ENCODE data around the gene CINP.
"Not testable (repeated sequence)": the region's sequence is repeated elsewhere in the genome, so short reads cannot be mapped to it uniquely, and the experiment has no call there.

CINP gene

DNA sequence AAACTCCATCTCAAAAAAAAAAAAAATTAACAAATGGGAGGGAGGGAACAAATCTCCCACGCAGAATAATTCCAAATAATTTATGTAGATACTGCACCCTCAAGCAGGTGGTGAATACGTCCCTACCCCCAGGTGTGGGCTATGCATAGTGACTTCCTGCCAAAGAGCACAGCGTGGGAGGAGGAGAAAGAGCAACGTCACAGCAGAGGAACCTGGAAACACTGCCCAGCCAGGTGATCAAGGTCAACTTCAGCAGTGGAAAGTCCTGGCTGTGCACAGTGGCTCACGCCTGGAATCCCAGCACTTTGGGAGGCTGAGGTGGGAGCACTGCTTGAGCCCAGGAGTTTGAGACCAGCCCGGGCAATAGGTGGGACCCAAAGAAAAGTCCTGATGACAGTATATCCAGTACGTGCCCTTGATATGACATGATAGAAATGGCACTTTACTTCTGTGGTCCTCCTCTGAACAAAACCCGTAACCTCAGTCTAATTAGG lies 9.5 kb downstream of the CINP start:
- FAIRE-seq (no peak), DNase-seq (ENCODE audit: low spot score) (no peak)

GRCh38 chr14:102352213-102352612 lies 10.5 kb downstream of the CINP start:
- FAIRE-seq (no peak), DNase-seq (ENCODE audit: low spot score) (no peak)

GRCh38 chr14:102351593-102351992 lies 11.1 kb downstream of the CINP start:
- DNase-seq (ENCODE audit: low spot score); FAIRE-seq: not testable (repeated sequence)

DNA sequence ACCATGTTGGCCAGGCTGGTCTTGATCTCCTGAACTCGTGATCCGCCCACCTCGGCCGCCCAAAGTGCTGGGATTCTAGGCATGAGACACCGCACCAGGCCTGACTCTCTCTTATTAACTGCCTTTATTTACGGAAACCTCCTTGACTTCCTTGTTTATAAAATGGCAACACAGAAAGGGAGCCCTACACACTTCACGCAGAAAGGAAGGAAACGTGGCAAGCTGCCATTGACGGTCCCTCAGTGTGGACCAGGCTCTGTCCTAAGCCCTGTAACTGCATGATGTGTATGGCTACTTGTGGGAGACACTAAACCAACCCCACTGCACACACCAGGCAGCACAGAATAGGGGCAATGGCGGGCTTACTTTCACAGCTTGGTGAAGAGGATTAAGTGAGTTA lies 11.7 kb downstream of the CINP start:
- FAIRE-seq (no peak), DNase-seq (ENCODE audit: low spot score) (no peak)

DNA sequence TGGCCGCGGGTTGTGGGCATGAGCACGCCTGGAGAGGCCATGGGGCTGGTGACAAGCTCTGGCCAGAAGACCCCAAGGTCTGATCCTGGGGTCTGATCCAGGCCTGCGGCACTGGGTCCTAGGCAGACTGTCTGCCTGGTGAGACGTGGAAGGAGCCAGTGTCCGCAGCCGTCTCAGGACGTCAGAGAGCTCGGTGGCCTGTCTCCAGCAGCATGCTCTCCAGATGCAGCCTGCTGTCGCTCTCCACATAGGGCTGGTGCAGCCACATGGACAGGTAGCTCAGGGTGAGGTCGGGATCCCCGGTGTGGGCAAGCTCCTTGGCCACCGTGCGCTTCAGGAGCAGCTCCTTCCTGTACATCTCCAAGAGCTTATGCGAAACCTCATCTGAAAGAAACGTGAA lies 14.3 kb downstream of the CINP start:
- DNase-seq (ENCODE audit: low spot score) (no peak), FAIRE-seq (no peak)

- FAIRE-seq (no peak), DNase-seq (ENCODE audit: low spot score) (no peak)
Measured at GRCh38 chr14:102346645-102347044, 16.0 kb downstream of the CINP start.

DNA sequence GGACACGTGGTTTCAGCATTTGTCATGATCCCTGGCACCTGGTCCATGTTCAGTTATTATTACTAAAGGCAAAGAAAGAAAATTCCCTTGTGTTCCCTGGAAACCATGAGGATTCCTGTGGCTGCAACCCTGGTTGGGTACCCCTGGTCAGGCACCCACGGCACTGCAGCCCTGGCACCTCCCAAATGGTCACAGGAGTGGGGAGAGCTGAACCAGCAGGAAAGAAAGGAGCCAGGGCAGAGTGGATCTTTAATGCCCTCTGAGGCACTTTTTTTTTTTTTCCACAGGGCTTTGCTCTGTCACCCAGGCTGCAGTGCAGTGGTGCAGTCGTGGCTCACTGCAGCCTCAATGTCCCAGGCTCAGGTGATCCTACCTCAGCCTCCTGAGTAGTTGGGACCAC lies 17.5 kb downstream of the CINP start:
- DNase-seq (ENCODE audit: low spot score) (no peak), FAIRE-seq (no peak)

- DNase-seq (ENCODE audit: low spot score): no peak
- FAIRE-seq: no peak
Measured at GRCh38 chr14:102344485-102344884, 18.2 kb downstream of the CINP start.

GRCh38 chr14:102344084-102344483 lies 18.6 kb downstream of the CINP start:
- no peak for FAIRE-seq
- DNase-seq (ENCODE audit: low spot score): no peak

- FAIRE-seq: no peak
Measured at GRCh38 chr14:102342238-102342637, 20.5 kb downstream of the CINP start.

GRCh38 chr14:102341566-102341965 lies 21.1 kb downstream of the CINP start:
- DNase-seq (ENCODE audit: low spot score) (no peak), FAIRE-seq (no peak)

More at GRCh38 chr14:102342238-102342637, 20.5 kb downstream of the CINP start:
- DNase-seq (ENCODE audit: low spot score): no peak

DNA sequence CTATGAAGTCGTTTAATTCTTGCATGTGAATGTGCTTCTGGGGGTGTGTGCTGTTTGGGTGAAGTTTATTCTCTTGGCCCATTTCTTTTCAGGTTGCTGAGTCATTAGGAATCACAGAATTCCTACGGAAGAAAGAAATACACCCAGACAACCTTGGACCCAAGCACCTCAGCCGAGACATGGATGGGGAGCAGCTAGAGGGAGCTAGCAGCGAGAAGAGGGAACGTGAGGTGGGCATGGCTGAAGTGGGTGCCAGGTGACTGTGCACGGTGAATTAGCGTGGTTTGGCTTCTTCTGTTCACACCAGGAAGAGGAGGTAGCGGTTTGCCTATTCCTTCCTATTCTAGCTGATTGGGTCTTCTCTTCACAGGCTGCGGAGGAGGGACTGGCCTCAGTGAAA lies 24.0 kb downstream of the CINP start:
- DNase-seq (ENCODE audit: low spot score) (no peak), FAIRE-seq (no peak)

DNA sequence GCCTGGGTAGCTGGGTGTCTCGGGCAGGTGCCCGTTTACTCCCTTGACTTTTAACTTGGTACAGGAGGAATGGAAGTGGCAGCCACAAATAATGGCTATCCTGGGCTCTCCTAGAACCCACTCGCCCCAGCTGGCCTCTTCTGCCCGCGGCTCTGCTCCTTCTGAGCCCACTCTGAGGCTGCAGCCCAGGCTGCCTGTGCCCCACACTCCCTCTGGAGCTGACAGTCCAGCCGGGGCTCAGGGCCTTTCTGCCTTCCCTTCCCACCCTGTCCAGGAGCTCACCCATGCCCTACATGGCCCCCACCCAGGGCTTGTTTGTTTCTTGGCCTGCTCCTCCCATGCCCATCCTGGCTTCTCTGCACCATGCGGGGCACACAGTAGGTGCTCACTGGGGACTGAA lies 27.5 kb downstream of the CINP start:
- FAIRE-seq: no peak
- DNase-seq (ENCODE audit: low spot score): no peak

- DNase-seq (ENCODE audit: low spot score) (no peak), FAIRE-seq (no peak)
Measured at GRCh38 chr14:102333795-102334705, 28.6 kb downstream of the CINP start.

GRCh38 chr14:102333390-102333789 lies 29.3 kb downstream of the CINP start:
- no peak for FAIRE-seq

GRCh38 chr14:102330806-102331205 lies 31.9 kb downstream of the CINP start:
- FAIRE-seq (no peak), DNase-seq (ENCODE audit: low spot score) (no peak)

More at GRCh38 chr14:102333390-102333789, 29.3 kb downstream of the CINP start:
- DNase-seq (ENCODE audit: low spot score): no peak

GRCh38 chr14:102329381-102329780 lies 33.3 kb downstream of the CINP start:
- DNase-seq (ENCODE audit: low spot score); FAIRE-seq: not testable (repeated sequence)

DNA sequence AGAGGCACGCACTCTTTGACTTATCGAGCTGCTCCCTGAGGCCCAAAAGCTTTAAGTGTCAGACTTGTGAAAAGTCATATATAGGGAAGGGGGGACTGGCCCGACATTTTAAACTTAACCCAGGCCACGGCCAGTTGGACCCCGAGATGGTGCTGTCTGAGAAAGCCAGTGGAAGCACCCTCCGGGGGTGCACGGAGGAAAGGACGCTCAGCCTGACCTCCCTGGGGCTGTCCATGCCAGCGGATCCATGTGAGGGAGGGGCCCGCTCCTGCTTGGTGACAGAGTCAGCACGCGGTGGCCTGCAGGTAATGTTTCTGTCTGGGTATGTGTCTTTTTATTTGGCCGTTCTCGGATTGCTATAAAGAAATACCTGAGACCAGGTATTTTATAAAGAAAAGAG lies 36.1 kb downstream of the CINP start:
- DNase-seq (ENCODE audit: low spot score) (no peak), FAIRE-seq (no peak)

DNA sequence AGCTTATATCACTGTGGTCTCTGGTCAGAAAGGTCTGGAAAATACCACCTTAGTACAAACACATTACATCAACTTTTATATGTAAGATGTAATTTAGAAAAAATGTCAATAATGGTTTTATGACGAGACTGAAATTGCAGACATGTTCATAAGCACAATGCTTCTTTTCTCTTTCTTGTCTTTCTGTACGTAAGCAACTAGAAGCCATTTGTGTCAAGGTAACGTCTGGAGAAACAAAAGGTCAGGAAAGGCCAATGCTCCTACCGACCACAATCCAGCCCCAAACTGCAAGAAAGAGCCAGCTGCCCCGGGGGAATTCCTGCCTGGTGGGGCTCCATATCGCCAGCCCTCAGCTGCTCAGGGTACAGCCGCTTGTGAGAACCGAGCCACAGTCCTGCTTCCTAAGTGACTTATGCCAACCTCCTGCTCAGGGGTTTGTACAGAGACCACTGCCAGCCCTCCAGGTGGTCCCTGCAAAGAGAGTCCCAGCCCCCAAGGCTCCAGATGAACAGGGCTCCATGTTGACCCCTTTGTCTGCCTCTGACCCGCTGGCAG lies 36.8 kb downstream of the CINP start:
- FAIRE-seq (no peak), DNase-seq (ENCODE audit: low spot score) (no peak)

DNA sequence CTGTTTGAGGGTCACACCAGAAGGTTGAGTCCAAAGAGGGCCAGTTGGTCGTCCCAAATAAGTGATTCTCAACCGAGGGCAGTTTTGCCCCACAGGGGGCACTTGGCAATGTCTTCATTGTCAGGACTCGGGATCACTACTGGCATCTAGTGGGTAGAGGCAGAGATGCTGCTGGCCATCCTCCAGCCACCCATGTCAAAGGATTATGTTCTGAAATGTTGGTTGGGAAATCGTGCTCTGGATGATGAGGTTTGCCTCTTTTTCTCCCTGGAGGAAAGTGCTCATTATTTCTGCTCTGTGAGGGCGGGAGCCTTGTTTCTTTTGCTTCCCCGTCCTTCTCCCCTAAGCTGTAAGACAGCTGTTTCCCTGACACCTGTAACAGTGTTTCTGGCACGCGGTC lies 39.6 kb downstream of the CINP start:
- peak; percentile 50 for DNase-seq (ENCODE audit: low spot score)
- FAIRE-seq: peak; percentile 34

DNA sequence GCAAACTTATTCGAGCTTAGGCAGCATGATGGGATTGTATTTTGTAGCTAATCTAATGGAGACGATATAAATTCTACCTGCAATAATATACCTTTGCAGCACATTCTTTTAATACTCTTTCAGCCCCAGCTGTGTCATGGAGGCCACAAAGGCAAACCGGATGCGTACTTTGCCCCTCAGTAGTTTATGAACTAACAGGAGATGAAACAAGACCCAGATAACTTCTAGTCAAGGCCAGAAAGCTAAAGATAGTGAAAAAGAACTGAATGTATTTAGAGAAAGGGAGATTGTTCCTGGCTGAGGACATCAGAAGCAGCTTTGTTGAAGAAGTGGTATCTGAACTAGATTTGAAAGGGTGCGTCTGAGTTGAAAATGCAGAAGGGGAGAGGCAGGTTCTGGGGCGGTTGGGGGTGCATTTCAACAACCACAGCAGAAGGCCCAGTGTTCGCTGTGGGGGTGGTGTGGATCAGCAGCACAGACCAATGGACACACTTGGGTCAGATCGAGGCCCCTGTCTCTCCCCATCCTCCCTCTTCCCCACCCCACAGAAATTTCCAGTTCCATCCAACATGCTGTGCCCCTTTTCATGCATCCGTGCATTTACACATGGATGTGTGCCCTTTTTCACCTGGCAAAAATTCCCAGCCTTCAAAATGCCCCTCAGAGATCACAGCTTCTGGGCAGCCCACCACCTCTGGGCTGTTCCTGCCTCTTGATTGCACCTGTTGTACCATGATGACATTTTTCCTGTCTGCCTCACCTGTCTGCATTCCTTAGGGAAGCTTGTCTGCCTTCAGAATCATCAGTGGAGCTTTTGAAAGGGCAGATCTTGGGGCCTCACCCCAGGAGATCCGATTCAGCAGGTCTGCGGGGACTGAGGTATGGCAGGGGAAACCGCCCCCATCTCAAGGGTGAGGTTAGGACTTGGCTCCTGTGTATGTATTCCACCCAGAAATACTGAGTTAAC lies 41.0 kb downstream of the CINP start:
- DNase-seq (ENCODE audit: low spot score): no peak
- no peak for FAIRE-seq

Data from RCC 7860 (cell line).